Muscle of leg (tissue), 11 donors: Measurements from ENCODE around the gene B9D1. TPM values are rescaled to one million over a fixed set of nuclear protein-coding genes. Genes with fewer than 3 reads are reported as not detected.

Source experiments
- DNase-seq: peaks from one replicate; pipeline ENCODE4 v3.0.0; 2013
- H3K27ac ChIP-seq: one replicate; pipeline ENCODE4 v1.5.1; 2013; ENCODE audit warnings: mild to moderate bottlenecking, low read length, control low read depth
- H3K27me3 ChIP-seq: one replicate; pipeline ENCODE4 v1.6.1; 2013; ENCODE audit warnings: low read length; ENCODE audit not compliant: control insufficient read depth, insufficient read depth
- H3K36me3 ChIP-seq: one replicate; pipeline ENCODE4 v1.6.1; 2013; ENCODE audit warnings: low read length; ENCODE audit not compliant: control insufficient read depth, insufficient read depth
- H3K4me1 ChIP-seq: one replicate; pipeline ENCODE4 v1.6.1; 2013; ENCODE audit warnings: low read length; ENCODE audit not compliant: control insufficient read depth, insufficient read depth
- H3K4me3 ChIP-seq: one replicate; pipeline ENCODE4 v1.5.1; 2013; ENCODE audit warnings: low read length, control low read depth
- H3K9me3 ChIP-seq: replicated peaks from 2 replicates; pipeline ENCODE4 v1.6.1; 2013; ENCODE audit warnings: low read depth, low read length; ENCODE audit not compliant: control insufficient read depth
- WGBS: methylation state at CpG from one replicate; pipeline ENCODE4 v1.1.5; 2013; ENCODE audit warnings: missing lambda C conversion rate; ENCODE audit not compliant: insufficient coverage; 5-methylcytosine and 5-hydroxymethylcytosine counted together
- polyA plus RNA-seq, 8 donors: library from polyadenylated mRNA; unstranded; fragments of 120-200 nt; gene quantifications; one replicate each; pipeline versions ENCODE4 v1.2.1 to v1.2.3, GENCODE V29; 2013; ENCODE audit warnings: inconsistent platforms in 1 of 8, low replicate concordance in 1 of 8; ENCODE audit not compliant: insufficient read length in 8 of 8, insufficient read depth in 1 of 8
- total RNA-seq: library from RNA; stranded (reverse); fragments of 120-200 nt; gene quantifications from one replicate; pipeline ENCODE4 v1.2.4, GENCODE V29; 2013

B9D1 gene
- total and polyA plus RNA-seq, 9 donors: 5.7 to 9.7 (median 6.7) TPM

GRCh38 chr17:19366637-19366972 is 4.1 kb upstream of the B9D1 start:
- Histone ChIP-seq H3K9me3 (no peaks in the 10 kb centered on the region), H3K4me1 (peaks cover 40% of the 10 kb centered on the region), H3K36me3 (no peaks in the 10 kb centered on the region), H3K27me3 (peaks cover 3% of the 10 kb centered on the region), H3K27ac (no peak overlapping the region), H3K4me3 (no peak overlapping the region)
- 72% methylated on average over 5 of the region's 5 CpGs for WGBS
- no peak for DNase-seq

DNA sequence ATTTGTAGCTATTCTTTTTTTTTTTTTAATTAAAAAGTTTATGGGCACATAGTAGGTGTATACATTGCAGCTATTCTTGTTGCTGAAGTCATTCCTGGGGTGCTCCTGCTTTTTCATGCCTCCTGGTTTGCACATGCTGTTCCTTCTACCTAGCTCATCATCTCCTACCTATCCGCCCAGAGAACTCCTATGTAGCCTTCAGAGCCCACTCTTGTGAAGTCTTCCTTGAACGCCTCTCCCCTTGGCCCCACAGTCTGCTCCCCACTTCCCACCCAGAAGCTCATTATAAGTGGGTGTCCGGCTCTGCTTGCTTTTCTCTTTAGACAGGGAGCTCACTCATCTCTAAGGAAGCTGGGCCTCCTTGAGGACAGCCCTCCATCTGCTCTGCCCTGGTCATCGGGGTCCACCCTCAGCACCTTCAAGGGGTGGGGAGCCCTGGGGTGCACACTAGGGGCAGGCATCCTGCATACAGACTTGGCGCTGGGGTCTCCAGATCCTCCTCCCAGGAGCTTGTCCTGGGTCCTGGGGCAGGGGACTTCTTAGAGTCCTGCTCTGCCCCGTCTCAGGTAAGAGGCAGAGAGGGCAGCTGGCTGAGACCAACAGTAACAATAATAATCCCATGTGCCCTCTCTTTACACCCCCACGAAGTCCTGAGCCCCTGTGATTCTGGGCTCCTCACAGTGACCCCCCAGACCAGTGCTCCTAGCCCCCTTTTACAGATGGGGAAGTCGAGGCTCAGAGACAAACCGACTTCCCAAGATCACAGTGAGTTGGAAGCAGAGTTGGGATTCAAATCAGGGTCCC is 3.5 kb upstream of the B9D1 start:
- Histone ChIP-seq H3K4me1 (peaks cover 40% of the 10 kb centered on the region), H3K27ac (no peak overlapping the region), H3K4me3 (no peak overlapping the region), H3K36me3 (no peaks in the 10 kb centered on the region), H3K27me3 (peaks cover 3% of the 10 kb centered on the region), H3K9me3 (no peaks in the 10 kb centered on the region)
- 95% methylated on average over 6 of the region's 9 CpGs for WGBS
- peak; percentile 2 for DNase-seq

DNA sequence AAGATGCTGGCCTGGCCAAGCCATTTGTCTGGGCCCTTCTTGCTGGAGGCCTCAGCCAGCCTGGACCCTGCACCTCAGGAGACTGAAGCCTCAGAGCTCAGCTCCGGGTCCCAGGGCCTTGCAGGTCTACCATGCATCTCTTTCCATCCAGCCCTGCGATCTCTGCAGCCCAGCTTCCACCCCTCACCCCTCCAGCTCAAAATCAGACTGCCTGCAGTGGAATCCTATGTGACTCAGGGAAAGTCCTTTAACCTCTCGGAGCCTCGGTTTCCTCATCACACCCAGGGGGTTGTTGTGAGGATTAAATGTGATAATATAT is 2.9 kb upstream of the B9D1 start:
- Histone ChIP-seq H3K36me3 (no peaks in the 10 kb centered on the region), H3K4me1 (peaks cover 37% of the 10 kb centered on the region), H3K27me3 (peaks cover 3% of the 10 kb centered on the region), H3K27ac (no peak overlapping the region), H3K4me3 (no peak overlapping the region), H3K9me3 (no peaks in the 10 kb centered on the region)
- no peak for DNase-seq
- 29% methylated on average over 1 of the region's 4 CpGs for WGBS

DNA sequence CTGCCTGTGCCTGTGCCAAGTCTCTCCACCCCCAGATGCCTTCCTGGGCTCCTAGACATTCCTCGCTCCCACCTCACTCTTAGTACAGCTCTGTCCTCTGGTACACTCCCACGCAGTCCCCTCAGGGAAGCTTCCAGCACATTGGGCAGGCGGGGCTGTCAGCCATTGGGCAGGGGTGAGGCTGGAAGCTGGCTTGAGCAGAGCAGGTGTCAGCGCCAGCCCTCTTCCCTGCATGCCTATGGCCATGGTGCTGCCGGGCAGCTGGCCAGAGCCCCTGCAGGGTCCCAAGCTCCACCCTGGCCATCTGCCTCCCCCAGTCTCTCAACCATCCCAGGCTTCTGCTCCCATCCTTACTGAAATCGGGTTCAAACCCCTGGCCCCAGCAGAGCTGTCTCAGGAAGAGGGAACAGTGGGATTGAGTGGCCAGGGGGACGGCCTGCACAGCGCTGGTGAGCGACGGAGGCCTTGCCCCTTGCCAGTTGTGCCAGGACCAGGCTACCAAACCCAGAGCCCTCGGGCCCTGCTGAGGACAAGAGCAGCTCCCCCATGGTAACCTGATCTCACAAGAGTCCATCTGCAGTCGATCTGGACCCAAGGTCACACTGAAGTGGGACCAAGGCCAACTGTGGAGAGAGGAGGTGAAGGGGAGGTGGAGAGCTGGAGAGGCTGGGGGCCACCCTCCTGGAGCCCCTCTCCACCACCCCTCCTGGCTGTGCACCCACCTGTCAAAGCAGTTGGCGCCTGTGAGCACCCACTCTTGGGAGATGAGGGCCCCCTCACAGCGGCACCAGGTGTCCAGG is 2.4 kb upstream of the B9D1 start:
- 63% methylated on average over 6 of the region's 14 CpGs for WGBS
- H3K4me1 ChIP-seq: peaks cover 34% of the 10 kb centered on the region
- H3K36me3 ChIP-seq: no peaks in the 10 kb centered on the region
- H3K27me3 ChIP-seq: peaks cover 3% of the 10 kb centered on the region
- H3K9me3 ChIP-seq: no peaks in the 10 kb centered on the region
- peak; percentile 65 for DNase-seq
- H3K4me3 ChIP-seq: no peak overlapping the region
- H3K27ac ChIP-seq: peak overlapping the region; percentile 45

DNA sequence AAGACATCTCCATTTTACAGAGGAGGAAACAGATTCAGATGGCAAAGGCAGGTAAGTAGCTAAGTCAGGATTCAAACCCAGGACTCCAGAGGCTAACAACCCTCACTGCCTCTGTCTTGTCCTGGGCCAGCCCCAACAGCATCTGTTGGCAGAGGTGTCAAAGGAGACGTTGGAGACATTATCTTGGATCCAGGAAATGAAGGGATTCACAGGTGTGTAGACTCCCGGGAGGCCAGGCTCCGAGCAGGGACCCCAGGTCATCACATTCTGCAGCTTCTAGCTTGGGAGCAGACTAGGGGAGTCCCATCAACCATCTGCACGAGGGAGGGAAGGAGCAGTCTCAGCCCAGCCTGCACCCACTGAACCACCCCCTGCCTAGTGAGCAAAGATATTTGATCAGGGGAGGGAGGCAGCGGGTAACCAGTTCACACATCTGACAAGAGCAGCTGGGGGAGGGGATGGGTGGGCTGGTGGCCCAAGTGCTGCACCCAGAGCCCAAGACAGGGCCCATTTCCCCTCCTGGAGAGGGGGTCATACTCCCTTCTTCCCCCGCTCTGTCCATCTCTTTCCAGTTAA is 1.0 kb upstream of the B9D1 start:
- H3K27ac ChIP-seq: no peak overlapping the region
- WGBS: 45% methylated on average over 3 of the region's 6 CpGs
- H3K27me3 ChIP-seq: peaks cover 3% of the 10 kb centered on the region
- H3K4me1 ChIP-seq: peaks cover 34% of the 10 kb centered on the region
- no peaks in the 10 kb centered on the region for H3K9me3 ChIP-seq
- DNase-seq: peak; percentile 19
- no peak overlapping the region for H3K4me3 ChIP-seq
- H3K36me3 ChIP-seq: no peaks in the 10 kb centered on the region

GRCh38 chr17:19363114-19363438 is 553 bp upstream of the B9D1 start:
- WGBS: 52% methylated on average over 10 of the region's 14 CpGs
- peaks cover 3% of the 10 kb centered on the region for H3K27me3 ChIP-seq
- H3K27ac ChIP-seq: no peak overlapping the region
- no peaks in the 10 kb centered on the region for H3K36me3 ChIP-seq
- no peak for DNase-seq
- H3K4me1 ChIP-seq: peaks cover 34% of the 10 kb centered on the region
- no peak overlapping the region for H3K4me3 ChIP-seq
- no peaks in the 10 kb centered on the region for H3K9me3 ChIP-seq

DNA sequence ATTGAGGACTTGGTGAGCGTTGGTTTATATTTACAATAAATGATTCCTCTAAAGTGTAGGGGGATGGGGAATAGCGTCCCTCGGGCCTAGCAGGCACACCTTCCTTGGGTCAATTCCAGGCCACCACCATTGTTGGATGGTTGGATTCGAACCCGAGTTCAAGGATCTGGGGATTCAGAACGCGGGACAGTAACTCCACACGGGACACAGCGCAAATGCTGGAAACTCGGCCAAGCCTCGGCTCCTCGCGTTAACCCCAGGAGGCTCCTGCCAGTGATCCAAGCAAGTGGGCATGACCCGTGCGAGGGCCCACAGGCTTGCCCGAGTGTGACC is 613 bp downstream of the B9D1 start:
- Histone ChIP-seq H3K36me3 (peaks cover 8% of the 10 kb centered on the region), H3K27me3 (peaks cover 3% of the 10 kb centered on the region), H3K4me1 (peaks cover 34% of the 10 kb centered on the region), H3K9me3 (no peaks in the 10 kb centered on the region), H3K4me3 (peak overlapping the region; percentile 82), H3K27ac (no peak overlapping the region)
- DNase-seq: no peak
- 15% methylated on average over 15 of the region's 16 CpGs for WGBS

DNA sequence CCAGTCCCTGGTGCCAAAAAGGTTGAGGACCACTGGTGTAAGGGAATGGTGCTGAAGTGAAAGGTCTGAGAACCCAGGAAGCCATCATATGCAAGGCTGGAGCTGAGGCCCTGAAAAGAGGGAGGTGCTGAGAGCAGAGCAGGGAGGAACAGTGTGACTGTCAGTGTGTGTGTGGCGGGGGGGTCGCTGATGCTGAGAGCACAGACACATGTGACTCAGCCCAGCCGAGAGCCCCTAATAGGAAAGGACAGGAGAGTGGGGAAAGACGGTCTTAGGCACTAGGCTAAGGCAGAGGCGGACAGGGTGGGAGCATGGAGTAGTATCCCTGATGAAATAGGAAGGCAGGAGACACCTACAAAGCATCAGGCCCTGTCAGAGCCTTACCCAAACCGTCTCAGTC is 1.2 kb downstream of the B9D1 start:
- Histone ChIP-seq H3K9me3 (no peaks in the 10 kb centered on the region), H3K4me1 (peaks cover 34% of the 10 kb centered on the region), H3K27me3 (peaks cover 3% of the 10 kb centered on the region), H3K27ac (no peak overlapping the region), H3K4me3 (no peak overlapping the region), H3K36me3 (peaks cover 14% of the 10 kb centered on the region)
- 50% methylated on average over 2 of the region's 6 CpGs for WGBS
- DNase-seq: no peak

DNA sequence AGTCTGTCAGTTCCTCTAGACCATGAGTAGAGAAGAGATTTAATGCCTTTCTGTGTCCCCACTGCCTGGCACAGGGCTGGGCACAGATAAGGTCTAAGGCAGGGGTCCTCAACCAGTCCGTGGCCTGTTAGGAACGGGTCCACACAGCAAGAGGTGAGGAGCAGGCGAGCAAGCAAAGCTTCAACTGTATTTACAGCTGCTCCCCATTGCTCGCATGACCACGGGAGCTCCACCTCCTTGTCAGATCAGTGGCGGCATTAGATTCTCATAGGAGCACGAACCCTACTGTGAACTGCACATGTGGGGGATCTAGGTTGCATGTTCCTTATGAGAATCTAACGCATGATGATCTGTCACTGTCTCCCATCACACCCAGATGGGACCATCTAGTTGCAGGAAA is 1.8 kb downstream of the B9D1 start:
- Histone ChIP-seq H3K4me3 (no peak overlapping the region), H3K27ac (no peak overlapping the region), H3K4me1 (peaks cover 34% of the 10 kb centered on the region), H3K27me3 (peaks cover 3% of the 10 kb centered on the region), H3K36me3 (peaks cover 14% of the 10 kb centered on the region), H3K9me3 (no peaks in the 10 kb centered on the region)
- WGBS: 88% methylated on average over 3 of the region's 8 CpGs
- no peak for DNase-seq

GRCh38 chr17:19359856-19360255 is 2.7 kb downstream of the B9D1 start:
- Histone ChIP-seq H3K4me1 (peaks cover 26% of the 10 kb centered on the region), H3K27ac (no peak overlapping the region), H3K36me3 (peaks cover 14% of the 10 kb centered on the region), H3K27me3 (peaks cover 3% of the 10 kb centered on the region), H3K4me3 (no peak overlapping the region), H3K9me3 (no peaks in the 10 kb centered on the region)
- 85% methylated on average over 4 of the region's 5 CpGs for WGBS
- peak; percentile 4 for DNase-seq
